ENCODE results near the gene ARSI.

Gene ARSI

GRCh38 chr5:150309101-150309885 is 6.6 kb upstream of the ARSI start:
- DNase-seq (ENCODE audit: low read depth in 1 of 2, low spot score in 1 of 2), result no peak

DNA sequence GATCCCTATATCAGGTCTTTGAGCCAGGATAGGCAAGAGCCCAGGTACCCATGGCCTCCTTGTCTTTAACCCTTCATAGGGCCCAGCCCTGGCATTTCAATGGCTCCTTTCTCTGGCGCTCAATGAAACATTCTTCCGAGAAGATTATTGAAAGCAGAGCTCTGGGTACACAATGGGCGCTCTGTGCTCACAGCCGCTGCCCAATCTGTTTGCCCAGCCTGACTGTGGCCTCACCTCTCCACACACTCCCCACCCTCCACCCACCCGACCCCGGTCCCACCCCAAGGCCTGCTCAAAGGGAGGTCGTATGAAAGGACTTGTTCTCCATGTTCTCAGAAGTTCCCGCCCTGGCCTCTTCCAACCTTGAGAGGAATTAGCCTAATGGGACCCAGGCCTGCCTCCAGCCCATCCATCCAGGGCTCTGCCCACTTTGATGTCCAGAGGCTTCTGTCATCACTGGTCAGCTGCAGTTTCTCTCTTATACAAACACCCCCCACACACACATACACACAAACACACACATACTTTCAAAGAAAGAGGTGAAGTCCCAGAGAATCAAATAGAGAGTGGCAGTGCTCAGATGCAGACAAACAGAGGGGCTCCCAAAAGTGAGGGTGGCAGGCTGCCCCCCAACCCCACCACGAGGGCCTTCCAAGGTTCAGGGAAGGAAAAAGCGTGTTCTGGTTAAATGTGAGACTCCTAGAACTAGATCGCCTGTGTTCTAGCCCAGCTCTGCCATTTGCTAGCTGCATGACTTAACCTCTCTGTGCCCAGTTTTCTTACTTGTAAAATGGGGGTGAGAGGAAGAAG is 5.1 kb upstream of the ARSI start:
- DNase-seq (ENCODE audit: low read depth in 1 of 2, low spot score in 1 of 2), result no peak

DNA sequence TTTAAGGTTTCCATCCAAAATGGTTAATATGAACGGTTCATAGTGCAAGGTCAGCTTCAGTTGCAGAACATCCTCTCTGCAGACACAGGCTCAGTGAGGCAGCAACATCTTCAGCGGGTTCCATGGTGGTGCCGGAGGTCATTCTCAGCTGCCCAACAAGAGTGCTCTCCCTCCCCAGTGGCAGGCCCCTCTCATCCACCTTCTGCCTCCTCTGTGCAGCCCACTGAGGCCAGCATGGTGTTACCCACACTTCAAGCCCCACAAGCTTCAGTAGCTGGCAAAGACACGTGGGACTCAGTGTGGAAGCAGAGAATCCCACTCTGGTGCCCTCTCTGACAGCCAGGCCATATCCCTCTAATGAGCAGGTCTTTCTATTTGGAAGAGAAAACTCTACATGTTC is 4.1 kb upstream of the ARSI start:
- no peak for DNase-seq (ENCODE audit: low read depth in 1 of 2, low spot score in 1 of 2)

GRCh38 chr5:150305557-150305956 is 2.9 kb upstream of the ARSI start:
- no peak for DNase-seq (ENCODE audit: low read depth in 1 of 2, low spot score in 1 of 2)

- no peak for DNase-seq (ENCODE audit: low read depth in 1 of 2, low spot score in 1 of 2)
Measured at GRCh38 chr5:150305095-150305494, 2.4 kb upstream of the ARSI start.

DNA sequence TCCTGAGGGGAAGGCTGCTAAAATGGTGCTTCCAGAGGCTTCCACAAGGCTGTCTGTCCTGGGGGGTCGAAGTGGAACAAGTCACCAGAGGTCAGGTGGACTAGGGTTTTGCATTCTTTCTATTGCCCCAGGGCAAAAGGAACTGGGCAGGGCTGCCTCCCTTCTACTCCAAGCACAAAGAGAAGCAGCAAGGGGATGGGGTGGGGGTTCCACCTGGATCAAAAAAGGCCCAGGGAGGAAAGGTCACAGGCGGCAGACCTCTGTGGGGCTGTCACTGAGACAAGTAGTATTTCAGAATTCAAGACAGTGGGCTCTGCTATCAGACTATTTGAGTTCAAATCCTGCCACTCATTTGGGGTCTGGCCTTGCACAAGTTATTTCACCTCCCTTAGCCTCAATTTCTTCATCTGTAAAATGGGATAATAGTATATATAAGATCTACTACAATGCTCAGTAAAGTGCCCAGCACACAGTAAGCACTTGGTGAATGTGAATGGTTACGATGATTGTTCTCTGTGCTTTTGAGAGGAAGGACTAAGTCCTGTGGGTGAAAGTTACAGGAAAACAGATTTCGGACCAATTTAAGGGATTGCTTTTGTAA is 1.9 kb upstream of the ARSI start:
- no peak for DNase-seq (ENCODE audit: low read depth in 1 of 2, low spot score in 1 of 2)

DNA sequence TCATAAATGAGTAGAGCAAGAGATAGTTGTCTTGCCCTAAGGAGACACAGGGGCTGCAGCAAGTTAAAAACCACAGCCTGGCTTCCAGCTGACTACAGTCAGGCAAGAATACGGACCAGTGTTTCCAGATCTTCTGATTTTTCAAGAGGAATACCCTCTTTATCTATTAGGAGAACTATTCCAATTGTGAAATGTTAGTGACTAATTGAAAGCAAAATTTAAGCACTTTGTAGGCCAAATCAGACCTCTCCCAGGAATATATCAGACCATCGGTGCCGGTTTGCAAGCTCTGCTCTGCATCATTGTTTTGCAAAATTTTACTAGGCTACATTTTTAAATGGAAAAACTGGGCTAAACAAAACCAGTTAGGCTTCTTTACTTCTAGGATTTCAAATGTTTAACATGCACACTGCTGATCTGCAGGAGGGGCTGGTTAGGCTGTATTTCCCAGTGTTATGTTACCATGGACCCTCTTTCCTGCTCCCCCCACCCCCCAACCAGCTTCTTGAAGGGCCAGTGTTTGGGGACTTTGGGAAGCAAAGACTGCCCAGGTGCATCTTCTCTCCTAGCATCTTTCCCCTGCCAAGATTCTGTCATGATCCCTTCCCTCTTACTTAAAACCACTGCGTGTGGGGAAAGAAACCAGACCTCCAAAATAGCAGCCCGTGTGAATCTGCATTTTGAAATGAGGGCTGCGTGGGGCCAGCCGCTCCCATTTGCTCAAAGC is 1.1 kb upstream of the ARSI start:
- DNase-seq (ENCODE audit: low read depth in 1 of 2, low spot score in 1 of 2), result no peak

GRCh38 chr5:150303070-150303615 is 438 bp upstream of the ARSI start:
- DNase-seq (ENCODE audit: low read depth in 1 of 2, low spot score in 1 of 2), result no peak

- DNase-seq (ENCODE audit: low read depth in 1 of 2, low spot score in 1 of 2), result no peak
Measured at GRCh38 chr5:150301901-150302300, 804 bp downstream of the ARSI start.

DNA sequence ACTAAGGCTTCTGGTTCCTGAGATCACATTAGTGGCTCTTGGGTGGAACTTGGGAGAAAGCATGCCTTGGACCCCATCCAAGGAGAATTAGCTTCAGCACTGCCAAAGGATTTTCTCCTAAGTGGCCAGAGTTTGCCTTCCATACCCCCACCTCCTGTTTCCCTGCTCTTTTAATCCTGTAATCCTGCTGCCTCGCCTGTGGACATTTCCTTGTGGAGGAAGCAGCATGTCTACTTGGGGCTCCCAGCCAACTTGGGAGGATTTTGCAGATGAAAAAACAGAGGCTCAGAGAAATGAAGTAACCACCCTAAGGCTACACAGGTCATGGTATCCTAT is 1.6 kb downstream of the ARSI start:
- DNase-seq (ENCODE audit: low read depth in 1 of 2, low spot score in 1 of 2), result no peak

- no peak for DNase-seq (ENCODE audit: low read depth in 1 of 2, low spot score in 1 of 2)
Measured at GRCh38 chr5:150300496-150301169, 2.1 kb downstream of the ARSI start.

GRCh38 chr5:150299571-150300327 is 3.0 kb downstream of the ARSI start:
- no peak for DNase-seq (ENCODE audit: low read depth in 1 of 2, low spot score in 1 of 2)

DNA sequence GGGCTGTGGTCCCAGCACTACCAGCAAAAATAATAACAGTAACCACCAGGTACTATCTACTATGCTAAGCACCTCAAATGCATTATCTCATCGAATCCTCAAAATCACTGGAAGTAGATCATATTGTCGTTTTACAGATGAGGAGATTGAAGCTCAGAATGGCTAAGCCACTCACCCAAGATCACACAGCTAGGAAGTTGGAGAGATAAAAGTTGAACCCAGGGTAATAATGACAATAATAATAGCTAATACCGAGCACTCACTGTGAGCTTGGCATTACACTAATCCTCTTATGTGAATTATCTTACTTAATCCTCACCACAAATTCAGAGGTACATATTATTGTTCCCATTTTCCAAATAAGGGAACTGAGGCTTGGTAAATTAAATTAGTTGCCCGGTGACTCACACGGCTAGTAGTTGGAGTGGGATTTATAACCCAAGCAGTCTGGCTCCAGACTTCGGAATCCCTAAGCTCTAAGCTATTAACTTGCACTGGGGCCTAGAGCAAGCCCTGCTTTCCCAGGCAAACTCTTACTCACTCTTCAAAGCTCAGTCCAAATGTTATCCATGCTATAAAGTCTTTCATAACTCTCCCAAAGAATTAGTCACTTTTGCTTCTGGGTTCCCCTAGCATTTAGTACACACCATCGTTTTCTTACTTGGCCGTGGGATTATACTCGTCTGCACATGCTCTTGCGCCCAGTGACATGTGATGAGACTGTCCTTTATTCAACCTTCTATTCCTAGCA is 3.8 kb downstream of the ARSI start:
- no peak for DNase-seq (ENCODE audit: low read depth in 1 of 2, low spot score in 1 of 2)

DNA sequence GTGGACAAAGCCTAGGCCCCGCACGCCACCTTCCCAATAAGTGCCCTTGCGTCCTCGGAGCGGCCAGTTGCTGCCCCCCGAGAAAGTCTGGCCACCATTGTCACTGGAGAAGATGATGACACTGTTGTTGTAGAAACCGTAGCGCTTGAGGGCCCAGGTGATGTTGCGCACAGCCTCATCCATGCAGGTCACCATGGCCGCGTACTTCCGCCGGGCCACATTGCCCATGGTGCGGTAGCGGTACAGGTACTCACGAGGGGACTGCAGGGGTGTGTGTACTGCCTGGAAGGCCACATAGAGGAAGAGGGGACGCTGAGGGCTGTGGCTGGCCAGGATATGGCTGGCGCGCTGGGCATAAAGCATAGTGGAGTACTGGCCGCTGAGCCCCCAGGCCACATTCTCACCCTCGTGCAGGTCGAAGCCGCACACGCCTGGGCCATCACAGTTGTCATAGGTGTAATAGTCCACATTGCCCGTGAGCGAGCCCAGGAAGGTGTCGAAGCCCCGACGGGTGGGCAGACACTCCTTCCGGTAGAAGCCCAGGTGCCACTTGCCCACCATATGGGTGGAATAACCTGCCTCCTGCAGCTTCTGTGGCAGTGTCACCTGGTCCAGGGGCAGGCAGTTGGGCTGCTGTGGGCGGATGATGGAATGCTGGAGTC is 4.6 kb downstream of the ARSI start:
- no peak for DNase-seq (ENCODE audit: low read depth in 1 of 2, low spot score in 1 of 2)

DNA sequence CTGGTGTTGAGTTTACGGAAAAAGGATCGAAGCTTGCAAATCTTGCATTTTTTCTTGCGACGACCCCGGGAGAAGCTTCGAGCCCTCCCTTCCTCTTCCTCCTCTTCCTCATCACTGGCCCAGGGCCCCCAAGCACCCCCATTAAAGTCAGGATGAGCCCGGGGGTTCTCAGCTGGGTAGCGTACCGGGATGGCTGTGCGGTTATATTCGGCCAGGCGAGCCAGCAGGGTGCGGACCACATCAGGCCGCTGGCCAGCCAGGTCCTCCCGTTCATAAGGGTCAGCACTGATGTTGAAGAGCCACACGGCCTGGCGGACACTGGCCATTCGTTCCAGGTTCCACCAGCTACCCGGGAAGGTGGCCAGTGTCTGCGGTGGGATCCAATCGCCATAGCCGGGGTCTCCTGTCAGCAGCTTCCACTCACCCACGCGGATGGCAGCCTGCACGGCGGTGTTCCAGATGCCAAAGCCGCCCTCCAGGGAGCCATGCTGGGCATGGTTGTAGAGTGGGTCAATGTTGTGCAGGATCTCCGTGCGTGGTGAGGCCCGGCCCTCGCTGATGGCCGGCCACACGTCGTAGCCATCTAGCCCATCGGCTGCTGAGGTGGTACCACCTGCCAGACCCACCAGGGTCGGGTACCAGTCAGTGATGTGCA is 5.3 kb downstream of the ARSI start:
- DNase-seq (ENCODE audit: low read depth in 1 of 2, low spot score in 1 of 2), result no peak

DNA sequence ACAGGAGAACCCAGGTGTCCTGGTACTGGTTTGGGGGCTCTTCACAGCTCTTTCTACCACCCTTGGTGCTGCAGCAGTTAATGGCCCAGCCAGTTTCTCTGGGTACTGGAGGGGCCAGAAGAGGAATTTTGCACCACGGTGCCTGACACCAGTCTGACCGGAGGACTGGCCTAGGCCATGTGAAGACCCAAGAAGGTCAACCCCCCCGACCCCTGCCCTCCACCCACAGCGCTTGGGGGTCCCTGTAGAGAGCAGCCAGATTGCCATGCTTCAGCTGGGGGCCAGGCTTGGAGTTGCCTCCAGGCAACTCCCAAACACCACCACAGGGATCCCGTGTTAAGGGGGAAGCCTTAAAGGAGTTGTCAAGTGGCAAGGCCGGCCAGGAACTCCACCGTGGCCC is 6.2 kb downstream of the ARSI start:
- no peak for DNase-seq (ENCODE audit: low read depth in 1 of 2, low spot score in 1 of 2)

GRCh38 chr5:150295741-150296486 is 6.8 kb downstream of the ARSI start:
- DNase-seq (ENCODE audit: low read depth in 1 of 2, low spot score in 1 of 2), result no peak

Measured in stimulated activated CD4-positive, alpha-beta T cell treated with anti-CD3 and anti-CD28 coated beads, Interleukin-15, amount 100 ng/mL, for 1 hour (primary cell).